CD14-positive monocyte (primary cell): ENCODE results near the gene HIGD2B. TPM values are rescaled to one million over a fixed set of nuclear protein-coding genes. Genes with fewer than 3 reads are reported as not detected.
A peak's percentile ranks its signal among the peaks of the same experiment; 100 is the strongest.

Experiments used
- DNase-seq, 3 donors: peaks; one replicate each; pipeline ENCODE4 v3.0.0-alpha.2; 2011 to 2022
- H2AFZ ChIP-seq: 2 replicates; pipeline ENCODE4 v1.6.0; 2012; ENCODE audit warnings: mild to moderate bottlenecking, low read depth, low read length, inconsistent platforms; ENCODE audit not compliant: insufficient read depth, poor library complexity, severe bottlenecking
- H3K27ac ChIP-seq, 2 donors: 1 replicate in 1 of 2; 2 replicates in 1 of 2; pipeline ENCODE4 v1.5.1; 2012 to 2013; ENCODE audit warnings: low read length in 2 of 2, control low read depth in 1 of 2, inconsistent platforms in 1 of 2, low read depth in 1 of 2, mild to moderate bottlenecking in 1 of 2
- H3K27me3 ChIP-seq, 2 donors: one replicate each; pipeline versions ENCODE4 v1.6.0 to v1.6.1; 2011 to 2013; ENCODE audit warnings: low read length in 2 of 2; ENCODE audit not compliant: control insufficient read depth in 2 of 2, insufficient read depth in 2 of 2
- H3K36me3 ChIP-seq, 2 donors: replicated peaks in 1 of 2; 1 replicate in 1 of 2; 2 replicates in 1 of 2; pipeline versions ENCODE4 v1.5.1 to v1.6.1; 2012 to 2013; ENCODE audit warnings: low read length in 2 of 2, control low read depth in 1 of 2, inconsistent platforms in 1 of 2, mild to moderate bottlenecking in 1 of 2; ENCODE audit not compliant: insufficient read depth in 2 of 2, control insufficient read depth in 1 of 2
- H3K4me1 ChIP-seq, 2 donors: 1 replicate in 1 of 2; 2 replicates in 1 of 2; pipeline versions ENCODE4 v1.5.1 to v1.6.1; 2012 to 2013; ENCODE audit warnings: low read length in 2 of 2, control low read depth in 1 of 2, inconsistent platforms in 1 of 2, mild to moderate bottlenecking in 1 of 2, moderate library complexity in 1 of 2; ENCODE audit not compliant: insufficient read depth in 2 of 2, control insufficient read depth in 1 of 2
- H3K4me2 ChIP-seq: replicated peaks from 2 replicates; pipeline ENCODE3; 2012; ENCODE audit warnings: low read length, moderate library complexity, mild to moderate bottlenecking; ENCODE audit not compliant: poor library complexity, severe bottlenecking; ENCODE audit errors: extremely low read depth
- H3K4me3 ChIP-seq, 3 experiments: fragments of 200-600 bp in 1 of 3; sonication (generic) in 1 of 3; replicated peaks in 1 of 3; 1 replicate in 2 of 3; 2 replicates in 1 of 3; pipeline ENCODE4 v1.5.1; 2011 to 2013; ENCODE audit warnings: low read length in 3 of 3, mild to moderate bottlenecking in 3 of 3, control low read depth in 2 of 3, low read depth in 2 of 3, inconsistent platforms in 1 of 3, moderate library complexity in 1 of 3
- H3K79me2 ChIP-seq: 2 replicates; pipeline ENCODE4 v1.6.0; 2012; ENCODE audit warnings: mild to moderate bottlenecking, control low read depth, inconsistent platforms, low read length, moderate library complexity; ENCODE audit not compliant: insufficient read depth
- H3K9ac ChIP-seq: 2 replicates; pipeline ENCODE4 v1.6.0; 2017; ENCODE audit warnings: low read length, mild to moderate bottlenecking; ENCODE audit not compliant: insufficient read depth, poor library complexity, severe bottlenecking
- H3K9me3 ChIP-seq, 2 donors: replicated peaks in 1 of 2; 1 replicate in 1 of 2; 2 replicates in 1 of 2; pipeline versions ENCODE4 v1.5.1 to v1.6.1; 2012 to 2013; ENCODE audit warnings: low read length in 2 of 2, control low read depth in 1 of 2; ENCODE audit not compliant: control insufficient read depth in 1 of 2, insufficient read depth in 1 of 2
- H4K20me1 ChIP-seq: 2 replicates; pipeline ENCODE4 v1.6.0; 2012; ENCODE audit warnings: mild to moderate bottlenecking, low read length, control low read depth, moderate library complexity; ENCODE audit not compliant: insufficient read depth
- H3K27ac Mint-ChIP-seq, 7 donors: one replicate each; pipeline ENCODE4 v1.8.0; 2020; ENCODE audit warnings: mild to moderate bottlenecking in 7 of 7, mixed read lengths in 7 of 7, moderate library complexity in 6 of 7, inconsistent platforms in 2 of 7
- H3K27me3 Mint-ChIP-seq, 3 donors: one replicate each; pipeline ENCODE4 v1.8.0; 2021 to 2022; ENCODE audit warnings: low read depth in 3 of 3, mild to moderate bottlenecking in 3 of 3, mixed read lengths in 3 of 3, moderate library complexity in 3 of 3, inconsistent platforms in 1 of 3
- H3K36me3 Mint-ChIP-seq, 2 donors: one replicate each; pipeline ENCODE4 v1.8.0; 2020; ENCODE audit warnings: mixed read lengths in 2 of 2, inconsistent platforms in 1 of 2, mild to moderate bottlenecking in 1 of 2
- H3K4me1 Mint-ChIP-seq: one replicate; pipeline ENCODE4 v1.8.0; 2020; ENCODE audit warnings: mild to moderate bottlenecking, mixed read lengths
- H3K4me3 Mint-ChIP-seq, 2 donors: one replicate each; pipeline ENCODE4 v1.8.0; 2020; ENCODE audit warnings: mild to moderate bottlenecking in 2 of 2, mixed read lengths in 2 of 2, moderate library complexity in 1 of 2
- H3K9me3 Mint-ChIP-seq, 7 donors: one replicate each; pipeline ENCODE4 v1.8.0; 2020 to 2022; ENCODE audit warnings: mixed read lengths in 7 of 7, mild to moderate bottlenecking in 6 of 7, moderate library complexity in 6 of 7, inconsistent platforms in 2 of 7
- CTCF ChIP-seq: fragments of 200-600 bp; IDR thresholded peaks from one replicate; pipeline ENCODE4 v1.8.0; 2022; ENCODE audit warnings: antibody characterized with exemption, mild to moderate bottlenecking
- WGBS: methylation state at CpG from one replicate; pipeline ENCODE4 v1.1.5; 2013; ENCODE audit warnings: missing lambda C conversion rate; ENCODE audit not compliant: insufficient coverage; 5-methylcytosine and 5-hydroxymethylcytosine counted together
- intact Hi-C, 2 donors: fragments of 100-400 bp; cut with micrococcal nuclease; formaldehyde crosslinking; loops; one replicate each; pipeline versions ENCODE4 v1.15.0 to v1.15.1; 2023
- polyA minus RNA-seq: library from RNA; depleted of rRNA, polyadenylated mRNA; stranded (reverse); fragments of >200 nt; gene quantifications from 2 replicates; pipeline ENCODE4 v1.2.3, GENCODE V29; 2012
- polyA plus RNA-seq, 3 donors: library from polyadenylated mRNA; depleted of rRNA in 1 of 3; unstranded in 2 of 3; stranded (reverse) in 1 of 3; fragments of 300-500 nt in 2 of 3; fragments of >200 nt in 1 of 3; fragmentation: Illumina TruSeq in 2 of 3; gene quantifications; 1 replicate in 2 of 3; 2 replicates in 1 of 3; pipeline ENCODE4 v1.2.3, GENCODE V29; 2012 to 2021
- total RNA-seq, 12 experiments: library from RNA in 1 of 12; stranded (reverse) in 1 of 12; fragments of 120-200 nt in 1 of 12; gene quantifications; one replicate each; pipeline ENCODE4 v1.2.4 and lab custom pipeline; 2013 to 2026; ENCODE audit warnings: mixed read lengths in 6 of 12, inconsistent platforms in 1 of 12

Gene HIGD2B
- not detected for total RNA-seq (2013)
- polyA plus RNA-seq (not detected), polyA minus RNA-seq (not detected in 2 replicates), total RNA-seq (lab: John Stamatoyannopoulos, UW) (0 to 1.2 (median 0.17) reads per million in 11 experiments)

GRCh38 chr15:72685925-72686794, at the start of gene HIGD2B, which contains the start of gene BBS4:
Gene HIGD2B (minus strand): TSS chr15:72686182. CDS start chr15:72676374, 9,808 bp downstream.
Gene BBS4 (plus strand): TSS chr15:72686207. CDS start chr15:72686228, 21 bp downstream.
- Histone ChIP-seq H3K36me3 (no peaks in the 10 kb centered on the region), H2AFZ (peak within 1 kb of the TSS; percentile 94), H3K79me2 (no peaks in the 10 kb centered on the region), H3K9ac (peak within 1 kb of the TSS; percentile 67), H3K4me2 (peak within 1 kb of the TSS; percentile 98), H3K4me1 (peaks cover 14 to 15% of the 10 kb centered on the region in 2 donors), H3K27ac (peak within 1 kb of the TSS; percentile 71 to 76), H3K4me3 (peak within 1 kb of the TSS; percentile 75 to 93 (median 90)), H3K27me3 (no peaks in the 10 kb centered on the region), H3K9me3 (no peaks in the 10 kb centered on the region), H4K20me1 (no peaks in the 10 kb centered on the region)
- no peak for TF ChIP-seq CTCF
- Mint-ChIP-seq H3K27ac (peak within 1 kb of the TSS; percentile 92 to 96 (median 94)), H3K27me3 (peaks cover 0 to 2% (median 0%) of the 10 kb centered on the region in 3 donors), H3K4me3 (peak within 1 kb of the TSS; percentile 98 to 99), H3K9me3 (no peaks in the 10 kb centered on the region), H3K36me3 (no peaks in the 10 kb centered on the region), H3K4me1 (peaks cover 12% of the 10 kb centered on the region)
- DNase-seq = peak; percentile 80 to 87 (median 87)
- WGBS = under 1% methylated on average over 38 of the region's 49 CpGs
- intact Hi-C loops = no loop called here

GRCh38 chr15:72735111-72735510, 49.1 kb upstream of the HIGD2B start:
- H3K9me3 ChIP-seq = no peaks in the 10 kb centered on the region
- intact Hi-C loops = no loop called here
- H3K27ac ChIP-seq = no peak overlapping the region
- peaks cover 40 to 43% of the 10 kb centered on the region in 2 donors for H3K36me3 Mint-ChIP-seq
- peak overlapping the region in 1 of 7 donors; percentile 38 for H3K27ac Mint-ChIP-seq
- H3K27me3 ChIP-seq = no peaks in the 10 kb centered on the region
- H3K9me3 Mint-ChIP-seq = no peaks in the 10 kb centered on the region
- H3K4me1 ChIP-seq = peaks cover 0 to 2% of the 10 kb centered on the region in 2 donors
- WGBS = 100% methylated on average over 2 of the region's 2 CpGs
- H3K4me1 Mint-ChIP-seq = peaks cover 6% of the 10 kb centered on the region
- no peak for TF ChIP-seq CTCF
- H3K9ac ChIP-seq = no peak overlapping the region
- H3K36me3 ChIP-seq = peaks cover 37 to 44% of the 10 kb centered on the region in 2 donors
- no peaks in the 10 kb centered on the region for H3K27me3 Mint-ChIP-seq
- H3K4me2 ChIP-seq = no peak overlapping the region
- H2AFZ ChIP-seq = no peak overlapping the region
- no peak overlapping the region for H3K4me3 Mint-ChIP-seq
- DNase-seq = no peak
- no peak overlapping the region for H3K4me3 ChIP-seq
- no peaks in the 10 kb centered on the region for H3K79me2 ChIP-seq
- H4K20me1 ChIP-seq = no peaks in the 10 kb centered on the region
